SHP77 (cell line): ENCODE results near the gene KLHL6.
"Not testable (repeated sequence)": the region's sequence is repeated elsewhere in the genome, so short reads cannot be mapped to it uniquely, and the experiment has no call there.

ENCODE experiments used
- DNase-seq, 2 experiments: peaks; one replicate each; lab custom pipeline; 2025; lab: John Stamatoyannopoulos, UW

Gene KLHL6, protein sequence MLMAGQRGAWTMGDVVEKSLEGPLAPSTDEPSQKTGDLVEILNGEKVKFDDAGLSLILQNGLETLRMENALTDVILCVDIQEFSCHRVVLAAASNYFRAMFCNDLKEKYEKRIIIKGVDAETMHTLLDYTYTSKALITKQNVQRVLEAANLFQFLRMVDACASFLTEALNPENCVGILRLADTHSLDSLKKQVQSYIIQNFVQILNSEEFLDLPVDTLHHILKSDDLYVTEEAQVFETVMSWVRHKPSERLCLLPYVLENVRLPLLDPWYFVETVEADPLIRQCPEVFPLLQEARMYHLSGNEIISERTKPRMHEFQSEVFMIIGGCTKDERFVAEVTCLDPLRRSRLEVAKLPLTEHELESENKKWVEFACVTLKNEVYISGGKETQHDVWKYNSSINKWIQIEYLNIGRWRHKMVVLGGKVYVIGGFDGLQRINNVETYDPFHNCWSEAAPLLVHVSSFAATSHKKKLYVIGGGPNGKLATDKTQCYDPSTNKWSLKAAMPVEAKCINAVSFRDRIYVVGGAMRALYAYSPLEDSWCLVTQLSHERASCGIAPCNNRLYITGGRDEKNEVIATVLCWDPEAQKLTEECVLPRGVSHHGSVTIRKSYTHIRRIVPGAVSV

DNA sequence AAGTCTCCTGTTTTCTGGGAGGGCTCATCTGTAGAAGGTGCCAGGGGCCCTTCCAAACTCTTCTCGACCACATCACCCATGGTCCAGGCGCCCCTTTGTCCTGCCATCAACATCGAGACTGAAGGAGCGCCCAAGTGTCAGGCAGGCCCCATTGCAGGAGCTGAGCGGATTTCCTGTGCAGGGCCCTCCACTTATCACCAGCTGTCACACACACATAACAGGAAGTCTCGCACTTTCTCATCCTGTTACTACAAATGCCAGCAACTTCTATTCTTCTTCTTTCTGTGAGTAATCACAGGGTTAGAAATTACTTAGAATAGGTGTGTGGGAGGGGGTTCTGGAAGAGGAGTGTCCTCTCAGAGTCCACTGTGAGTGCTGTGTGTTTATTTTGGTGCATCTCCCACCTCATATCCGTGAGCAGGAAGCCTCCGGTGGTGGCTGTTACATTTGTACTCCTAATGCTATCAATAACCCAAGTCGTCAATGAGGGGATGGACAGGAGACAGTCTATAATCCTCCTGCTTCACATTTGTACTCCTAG, at the start of gene KLHL6:
Gene KLHL6, minus strand, starts transcription at position 166 of the 541 bp plus-strand sequence. Its CDS starts 53 bp downstream, at position 113.
- DNase-seq, result no peak

DNA sequence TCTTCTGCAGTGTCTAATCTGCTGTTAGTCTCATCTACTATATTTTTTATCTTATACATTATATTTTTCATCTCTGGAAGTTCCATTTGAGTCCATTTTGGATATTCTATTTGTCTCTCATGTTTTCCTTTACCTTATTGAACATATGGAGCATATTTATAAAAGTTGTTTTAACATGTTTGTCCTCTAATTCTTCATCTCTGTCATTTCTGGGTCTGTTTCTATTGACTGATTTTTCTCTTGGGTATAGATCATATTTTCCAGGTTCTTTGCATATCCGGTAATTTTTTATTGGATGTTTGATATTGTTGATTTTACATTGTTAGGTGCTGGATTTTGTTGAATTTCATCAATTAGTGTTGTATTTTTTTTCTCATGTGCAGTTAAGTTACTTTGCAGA, 42.5 kb upstream of the KLHL6 start:
- no peak for DNase-seq

DNA sequence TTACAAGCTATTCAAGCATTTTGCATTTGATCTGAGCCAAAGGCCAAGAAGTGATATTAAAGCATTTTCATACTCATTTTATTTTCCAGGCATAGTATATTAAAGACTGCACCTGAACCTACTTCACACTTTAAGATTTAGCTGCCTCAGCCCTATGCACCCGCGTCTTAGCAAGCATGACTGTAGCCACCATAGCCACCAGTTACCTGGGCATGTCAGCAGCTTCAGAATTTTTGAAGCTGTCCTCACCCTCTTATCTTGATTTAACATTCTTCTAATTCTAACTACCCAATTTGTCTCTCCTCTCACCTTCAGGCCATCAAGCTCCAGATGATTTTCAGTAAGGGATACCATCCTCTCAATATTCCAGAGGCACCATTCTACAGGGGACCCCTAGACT, 39.1 kb upstream of the KLHL6 start:
- no peak for DNase-seq

DNA sequence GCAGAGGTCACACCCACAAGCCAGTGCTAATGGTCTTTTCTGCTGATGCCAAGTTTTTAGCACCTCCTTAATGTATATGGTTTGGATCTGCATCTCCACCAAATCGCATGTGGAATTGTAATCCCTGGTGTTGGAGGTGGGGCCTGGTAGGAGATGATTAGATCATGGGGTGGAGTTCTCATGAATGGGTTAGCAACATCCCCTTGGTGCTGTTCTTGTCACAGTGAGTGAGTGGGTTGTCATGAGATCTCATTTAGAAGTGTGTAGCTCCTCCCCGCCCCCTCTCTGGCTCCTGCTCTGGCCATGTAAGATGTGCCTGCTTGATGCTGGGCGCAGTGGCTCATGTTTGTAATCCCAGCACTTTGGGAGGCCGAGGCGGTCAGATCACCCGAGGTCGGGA, 37.3 kb upstream of the KLHL6 start:
- DNase-seq, result no peak

DNA sequence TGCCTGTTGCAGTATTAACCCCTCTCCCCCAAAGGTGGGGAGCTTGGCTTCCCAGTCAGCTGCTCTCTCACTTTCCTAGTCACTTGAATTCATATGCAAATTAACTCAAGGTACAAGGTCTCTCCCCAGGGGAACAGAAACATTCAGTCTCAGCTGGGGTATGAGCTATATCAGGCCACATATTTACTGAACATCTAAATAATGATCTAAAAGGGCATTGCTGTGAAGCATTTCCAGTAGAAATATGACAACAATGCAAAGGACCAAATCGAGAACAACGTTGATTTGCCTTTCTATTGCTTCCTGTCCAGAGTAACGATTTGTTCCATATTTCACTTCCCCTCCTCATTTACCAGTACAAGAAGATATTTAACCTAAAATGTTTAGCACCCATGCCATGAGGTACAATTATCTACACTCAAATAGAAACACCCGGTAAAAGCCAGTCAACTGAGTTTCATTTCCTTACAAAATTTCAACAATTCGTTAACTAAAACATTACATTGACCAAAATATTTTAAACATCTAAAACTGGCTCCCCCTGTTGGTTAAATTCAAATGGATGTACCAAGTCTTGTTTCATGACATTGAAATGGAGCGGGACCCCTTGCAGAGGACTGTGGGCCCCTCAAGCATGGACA, 36.5 kb upstream of the KLHL6 start:
- DNase-seq, result no peak

DNA sequence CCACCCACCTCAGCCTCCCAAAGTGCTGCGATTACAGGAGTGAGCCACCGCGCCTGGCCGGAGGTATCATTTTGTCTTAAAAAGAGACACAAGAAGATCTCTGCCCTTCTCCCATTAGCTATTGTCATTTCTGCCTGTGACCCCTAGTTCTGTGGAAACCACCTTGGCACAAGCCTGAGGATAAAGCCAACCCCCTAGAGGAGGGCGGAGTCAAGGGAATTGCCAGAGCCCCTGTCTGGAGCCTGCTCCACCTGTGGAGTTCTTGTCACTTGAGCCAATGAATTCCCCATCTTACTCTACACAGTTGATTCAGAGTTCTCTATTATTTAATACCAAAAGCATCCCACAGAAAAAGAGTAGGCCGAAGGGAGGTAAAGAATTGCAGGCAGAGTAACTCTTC, 34.9 kb upstream of the KLHL6 start:
- no peak for DNase-seq

DNA sequence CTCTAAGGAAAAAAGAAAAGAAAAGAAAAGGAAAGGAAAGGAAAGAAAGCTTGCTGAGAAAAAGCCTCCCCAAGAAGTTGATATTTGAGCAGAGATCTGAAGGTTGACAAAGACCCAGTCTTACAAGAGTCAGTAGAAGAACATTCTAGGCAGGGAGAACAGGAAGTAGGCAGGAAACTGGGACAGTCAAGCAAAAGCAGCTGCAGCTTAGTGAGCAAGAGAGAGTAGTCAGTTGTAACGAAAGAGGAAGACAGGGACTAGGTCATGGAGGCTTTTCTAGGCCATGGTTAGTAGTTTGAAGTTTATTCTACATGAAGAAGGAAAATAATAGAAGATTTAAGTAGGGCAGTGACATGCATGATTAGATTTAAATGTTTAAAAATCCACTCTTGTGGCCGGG, 31.8 kb upstream of the KLHL6 start:
- no peak for DNase-seq

DNA sequence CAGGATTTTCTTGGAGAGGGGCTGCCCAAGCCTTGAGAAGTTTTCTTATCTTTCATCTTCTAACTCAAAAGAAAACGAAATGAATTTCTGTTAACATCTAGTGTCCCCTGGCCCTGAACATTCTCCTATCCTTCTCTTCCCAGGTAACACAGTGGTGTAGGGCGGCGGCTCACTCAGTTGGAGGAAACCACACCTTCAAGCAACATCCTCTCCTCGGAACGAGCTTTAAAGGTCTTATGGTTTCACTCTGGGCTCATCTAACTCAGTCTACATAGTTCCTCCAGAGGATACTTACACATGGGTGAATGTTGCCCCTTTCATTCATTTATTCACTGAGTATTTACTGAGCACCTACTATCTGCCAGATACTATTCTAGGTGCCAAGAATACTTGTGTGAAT, 31.0 kb upstream of the KLHL6 start:
- DNase-seq, result no peak

DNA sequence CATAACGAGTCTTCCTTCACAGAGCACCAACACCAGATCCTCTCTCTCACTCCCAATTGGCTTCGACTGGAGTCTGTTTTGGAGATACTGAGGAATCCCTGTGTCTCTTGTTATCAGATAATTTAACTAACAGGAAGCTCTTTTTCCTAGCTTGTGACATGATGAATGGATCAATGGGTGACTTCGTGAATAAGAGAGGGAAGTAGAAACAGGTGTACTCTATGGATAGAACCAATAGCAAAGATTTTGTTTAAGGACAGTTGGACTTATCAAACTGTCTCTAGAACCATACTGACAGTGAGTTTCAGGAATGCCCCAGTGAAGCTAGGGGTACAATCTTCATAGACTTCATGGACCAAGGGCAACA, 29.4 kb upstream of the KLHL6 start:
- no peak for DNase-seq

DNA sequence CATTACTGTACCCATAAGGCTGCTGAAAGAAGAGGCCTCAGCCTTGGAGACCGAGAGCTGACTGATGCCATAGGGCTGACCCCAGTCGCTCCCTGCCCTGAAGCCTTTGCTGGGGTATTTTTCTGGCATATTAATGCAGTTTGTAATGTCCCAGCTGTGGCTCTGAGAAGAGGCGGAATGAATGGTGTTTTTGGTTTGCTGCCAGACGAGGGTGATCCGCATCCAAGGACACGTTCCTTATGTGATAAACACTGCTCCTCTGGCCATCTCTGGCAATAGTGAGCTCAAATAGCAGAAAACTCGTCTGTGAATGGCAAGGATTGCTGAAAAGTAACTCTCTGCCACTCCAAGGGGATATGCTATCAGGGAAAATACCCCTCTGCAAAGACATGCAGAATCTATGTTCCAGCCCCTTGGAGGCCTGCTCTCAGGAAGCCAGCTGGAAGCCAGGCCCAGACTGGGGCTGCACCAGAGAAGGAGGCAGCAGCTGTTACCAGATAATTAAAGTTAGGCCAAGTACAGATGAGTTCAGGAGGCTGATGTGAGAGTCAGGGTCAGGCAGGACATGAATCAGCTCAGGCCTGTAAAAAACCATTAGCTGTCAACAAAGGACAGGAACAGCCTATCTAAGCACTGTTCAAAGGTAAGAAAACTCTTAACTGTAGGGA, 28.9 kb upstream of the KLHL6 start:
- peak in 1 of 2 experiments; percentile 8 for DNase-seq

DNA sequence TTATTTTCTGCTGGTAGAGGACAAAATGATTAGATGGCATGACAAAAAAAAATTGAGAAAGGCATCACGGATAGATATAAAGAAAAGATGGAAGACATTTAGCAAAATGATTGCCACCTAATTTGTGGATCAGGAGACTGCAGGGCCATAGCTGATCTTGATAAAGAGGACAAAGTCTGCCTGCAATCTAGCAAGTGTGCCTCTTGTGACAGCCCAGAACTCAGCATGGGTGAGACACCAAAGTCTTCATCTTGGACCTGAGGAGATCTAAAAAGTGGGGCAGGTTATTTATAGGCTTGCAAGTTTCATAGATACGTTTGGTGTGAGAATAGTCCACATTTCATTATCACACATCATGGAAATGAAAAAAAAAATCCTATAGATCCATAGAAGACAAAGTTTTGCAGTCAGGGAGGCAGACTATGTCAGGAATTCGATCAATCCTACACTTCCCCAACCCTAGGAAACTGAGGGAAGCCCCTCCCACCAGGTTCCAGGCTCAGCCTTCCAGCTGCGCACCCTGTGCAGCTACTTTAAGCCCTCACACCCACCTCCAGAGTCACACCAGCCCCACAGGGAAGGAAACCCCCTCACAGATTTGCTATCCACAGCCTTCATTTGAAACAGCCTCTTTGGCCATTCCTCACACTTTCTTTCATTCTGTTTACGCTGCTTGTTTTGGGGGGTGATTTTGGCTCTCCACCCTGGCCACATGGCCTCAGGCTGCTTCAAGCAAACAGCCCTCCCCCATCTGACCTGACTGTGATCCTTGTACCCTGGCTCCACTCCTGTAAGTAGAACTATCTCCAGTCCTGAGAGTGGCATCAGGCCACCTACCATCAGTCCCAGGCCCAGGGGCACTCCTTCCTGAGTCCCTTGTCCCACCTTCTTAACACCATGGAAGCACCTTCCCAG, 28.1 kb upstream of the KLHL6 start:
- no peak for DNase-seq

DNA sequence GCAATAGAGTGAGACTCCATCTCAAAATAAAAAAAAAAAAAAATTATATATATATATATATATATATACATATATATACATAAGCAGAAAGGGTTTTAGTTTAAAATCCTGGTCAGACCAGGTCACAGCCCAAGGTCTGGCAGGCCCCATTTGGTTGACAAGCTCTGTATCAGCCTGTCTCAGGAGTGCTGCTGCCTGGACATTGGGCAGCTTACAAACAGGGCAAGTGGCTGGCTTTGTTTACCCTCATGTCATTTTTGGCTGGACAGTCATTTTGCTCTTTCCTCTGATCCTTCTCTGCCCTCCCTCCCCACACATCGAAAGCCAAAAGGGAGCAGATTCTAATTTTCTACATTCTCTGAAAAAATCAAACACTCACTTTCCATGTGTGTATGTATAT, 26.7 kb upstream of the KLHL6 start:
- DNase-seq, result no peak

DNA sequence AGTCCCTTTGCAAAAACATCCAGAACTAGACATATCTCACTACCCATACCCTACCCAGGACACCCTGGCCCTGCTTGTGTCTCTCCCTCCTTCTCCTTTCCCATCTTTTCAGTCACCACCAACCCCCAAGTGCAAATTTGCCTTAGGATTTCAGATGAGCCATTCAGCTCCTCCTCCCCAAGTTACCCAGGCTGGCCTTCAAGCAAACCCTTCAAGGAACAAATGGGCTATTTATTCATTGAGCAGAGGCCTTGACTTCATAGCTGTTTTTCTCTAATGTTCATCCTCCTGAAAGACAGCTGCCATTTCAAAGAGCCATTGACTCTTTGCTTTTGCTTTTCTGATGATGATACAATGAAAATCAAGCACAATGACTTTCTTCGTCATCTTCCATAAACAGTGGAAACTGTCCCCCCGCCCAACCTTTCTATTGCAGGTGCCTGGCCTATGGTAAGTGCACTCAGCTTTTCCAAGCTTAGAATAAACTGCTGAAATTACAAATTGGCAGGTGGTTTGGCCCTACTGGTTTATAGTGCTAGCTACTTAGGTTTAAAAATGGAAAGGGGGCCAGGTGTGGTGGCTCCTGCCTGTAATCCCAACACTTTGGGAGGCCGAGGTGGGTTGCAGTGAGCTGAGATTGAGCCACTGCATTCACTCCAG, 26.1 kb upstream of the KLHL6 start:
- no peak for DNase-seq

DNA sequence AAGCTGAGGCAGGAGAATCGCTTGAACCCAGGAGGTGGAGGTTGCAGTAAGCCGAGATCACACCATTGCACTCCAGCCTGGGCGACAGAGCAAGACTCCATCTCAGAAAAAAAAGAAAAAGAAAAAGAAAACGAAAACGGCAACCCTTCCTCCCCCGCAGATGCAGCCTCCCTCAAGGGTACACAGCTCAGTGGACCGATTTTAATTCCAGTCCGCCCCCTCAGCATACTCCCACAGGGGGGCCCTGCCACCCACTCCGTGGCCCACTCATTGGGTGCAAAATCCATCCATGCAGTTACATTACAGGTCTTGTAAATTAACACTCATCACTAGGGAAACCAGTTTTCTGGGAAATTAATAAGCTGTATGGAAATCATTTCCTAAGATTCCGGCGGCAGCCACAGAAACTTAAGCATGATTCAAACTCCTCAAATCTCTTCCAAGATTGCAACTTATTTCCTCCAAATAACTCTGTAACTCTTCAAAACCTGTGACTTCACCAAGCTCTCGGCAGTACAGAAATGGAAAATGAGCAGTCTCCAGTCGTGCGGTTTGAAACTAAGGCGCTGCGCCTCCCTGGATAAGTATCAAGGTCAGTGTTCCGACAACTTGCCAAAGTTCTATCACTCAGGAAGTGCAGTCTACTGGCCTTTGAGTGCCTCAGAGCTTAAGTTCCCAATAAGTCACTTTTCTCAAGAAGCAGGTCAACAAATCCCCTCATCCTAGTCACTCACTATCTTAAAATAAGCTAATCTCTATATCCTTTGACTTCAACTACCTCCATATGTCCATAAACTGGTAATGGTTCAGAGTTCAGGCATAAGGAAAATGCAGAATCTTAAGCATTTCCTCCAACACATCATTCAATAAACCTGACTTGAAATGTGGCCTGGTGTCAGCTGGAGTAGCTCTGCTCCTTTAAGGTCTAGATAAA, 24.7 kb upstream of the KLHL6 start:
- no peak for DNase-seq

DNA sequence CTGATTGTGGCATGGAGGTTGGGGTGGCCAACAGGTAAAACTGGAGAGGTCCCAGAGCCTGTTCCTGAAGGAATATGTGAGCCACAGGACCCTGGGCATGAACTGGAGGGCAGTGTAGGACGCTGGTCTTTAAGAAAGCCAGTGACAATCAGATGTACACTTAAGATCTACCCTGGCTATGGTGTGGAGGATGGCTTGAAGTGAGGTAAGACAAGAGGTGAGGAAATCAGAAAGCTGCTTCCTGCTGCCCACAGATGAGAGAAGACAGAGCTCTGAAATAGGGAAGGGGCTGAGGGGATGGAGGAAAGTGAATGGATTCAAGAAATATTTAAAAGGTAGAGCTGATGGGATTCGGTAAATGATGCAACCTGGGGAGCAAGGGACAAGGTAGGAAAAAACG, 22.7 kb upstream of the KLHL6 start:
- no peak for DNase-seq

DNA sequence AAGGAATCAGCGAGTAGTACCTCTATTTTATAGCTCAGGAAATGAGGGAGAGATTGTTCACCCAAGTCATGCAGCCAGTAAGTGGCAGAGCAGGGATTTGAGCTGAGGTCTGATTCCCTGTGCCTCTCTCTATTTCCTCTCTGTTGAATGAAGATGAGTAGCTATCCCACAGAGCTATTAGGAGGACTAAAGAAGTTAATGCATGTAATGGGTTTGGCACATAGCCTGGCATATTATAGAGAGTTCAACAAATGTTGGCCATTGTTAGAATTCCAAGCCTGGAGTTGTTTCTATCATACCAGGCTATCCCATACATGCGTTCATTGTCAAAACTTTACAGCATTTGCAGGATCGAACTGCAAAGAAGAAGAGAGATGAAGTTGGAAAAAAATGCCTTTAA, 21.8 kb upstream of the KLHL6 start:
- no peak for DNase-seq

DNA sequence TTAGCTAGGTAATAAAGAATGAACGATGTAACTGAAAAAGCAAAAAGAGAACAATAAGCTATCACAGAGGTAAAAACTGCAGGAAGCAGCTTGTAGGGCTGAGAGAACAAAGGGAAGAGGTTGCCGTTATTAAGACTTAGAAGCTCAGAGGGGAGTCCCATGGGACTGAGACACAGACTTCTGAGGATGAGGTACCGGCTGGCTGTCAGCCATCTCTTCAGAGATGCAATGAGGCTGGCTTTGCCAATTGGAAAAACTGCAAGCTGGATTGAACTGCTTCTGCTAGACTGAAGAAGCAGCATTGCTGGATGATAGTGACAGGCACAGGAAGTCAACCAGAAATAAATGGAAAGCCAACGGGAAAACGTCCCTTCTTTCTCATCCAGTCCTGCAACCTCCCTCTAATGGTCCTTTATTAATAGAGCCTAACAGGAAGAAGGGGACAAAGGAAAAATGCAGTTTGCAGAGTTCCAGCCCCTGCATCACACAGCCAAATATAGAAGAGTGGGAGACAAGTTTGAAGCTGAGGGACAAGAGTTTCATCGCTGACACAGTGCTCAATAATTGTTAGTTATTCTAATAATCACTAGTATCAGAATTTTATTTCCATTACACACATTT, 21.1 kb upstream of the KLHL6 start:
- no peak for DNase-seq

DNA sequence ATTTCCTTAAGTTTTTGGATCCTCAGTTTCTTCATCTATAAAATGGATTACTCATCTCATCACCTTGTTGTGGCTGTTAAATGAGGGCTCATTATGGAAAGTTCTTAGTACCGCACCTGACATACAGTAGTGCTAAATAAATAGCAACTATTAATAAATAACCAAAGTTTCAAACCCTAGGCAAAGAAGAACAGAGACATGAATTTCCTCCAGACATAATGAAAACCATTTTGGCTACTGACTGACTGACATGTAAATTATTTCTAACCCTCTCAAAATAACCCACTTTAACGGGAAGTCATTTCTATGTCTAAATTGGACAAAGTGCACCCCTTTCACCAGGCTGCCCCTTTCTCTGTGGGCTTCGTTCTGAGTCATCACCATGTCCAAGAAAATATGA, 17.4 kb upstream of the KLHL6 start:
- DNase-seq, result no peak

DNA sequence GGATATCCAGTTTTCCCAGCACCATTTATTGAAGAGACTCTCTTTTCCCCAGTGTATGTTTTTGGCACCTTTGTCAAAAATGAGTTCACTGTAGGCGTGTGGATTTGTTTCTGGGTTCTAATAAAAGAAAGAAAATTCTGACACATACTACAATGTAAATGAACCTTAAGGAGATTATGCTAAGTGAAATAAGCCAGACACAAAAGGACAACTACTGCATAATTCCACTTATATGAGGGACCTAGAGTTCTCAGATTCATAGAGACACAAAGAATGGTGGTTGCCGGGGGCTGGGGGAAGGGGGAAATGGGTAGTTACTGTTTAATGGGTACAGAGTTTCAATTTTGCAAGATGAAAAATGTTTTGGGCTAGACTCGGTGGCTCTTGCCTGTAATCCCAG, 14.7 kb upstream of the KLHL6 start:
- not testable (repeated sequence) for DNase-seq
